K562 (cell line): Measurements from ENCODE around the gene PICK1. TPM values are rescaled to one million over a fixed set of nuclear protein-coding genes. Genes with fewer than 3 reads are reported as not detected.

Experiments
- ATAC-seq: fragments of 200-7000 bp; cut with Tn5 transposase; 3 replicates; pipeline ENCODE4 v1.9.1; 2020; ENCODE audit warnings: moderate library complexity
- BruUV-seq: library from RNA; stranded (reverse); fragments of 400-500 nt; replicated peaks from 2 replicates; lab custom pipeline; 2021; lab: Mats Ljungman, UMichigan
- CTCF ChIA-PET: fragments of 300-600 bp; formaldehyde crosslinking; extraction: SDS; loops from one replicate; lab custom pipeline; 2021; ENCODE audit warnings: low intra/inter-chr PET ratio; lab: Yijun Ruan, JAX
- POLR2A ChIA-PET: fragments of 300-600, 350-650 bp; sonication (Branson Sonifier 250); formaldehyde crosslinking; extraction: SDS; loops from one replicate; lab custom pipeline; 2021; ENCODE audit warnings: antibody characterized with exemption, inconsistent platforms; lab: Yijun Ruan, JAX
- DNase-seq, 4 experiments: peaks; one replicate each; pipeline versions ENCODE4 v3.0.0 to v3.0.0-alpha.2; 2011 to 2018; ENCODE audit warnings: low spot score in 3 of 4, mixed read lengths in 3 of 4; ENCODE audit errors: extremely low read depth in 1 of 4
- FAIRE-seq: peaks from 2 replicates; lab custom pipeline; 2011; peaks lifted over from hg19 to GRCh38; lab: Jason Lieb, UNC
- H2AFZ ChIP-seq: 2 replicates; pipeline ENCODE4 v1.6.0; 2011; ENCODE audit warnings: low read depth, low read length, control low read depth, inconsistent platforms
- H3K27ac ChIP-seq: fragments of 200-600 bp; 3 replicates; pipeline ENCODE4 v1.8.0; 2011; ENCODE audit warnings: low read depth, mild to moderate bottlenecking, control low read depth, inconsistent platforms, low read length, moderate library complexity, mixed read lengths; ENCODE audit errors: extremely low read depth
- H3K27me3 ChIP-seq, 2 experiments: fragments of 300-600 bp in 1 of 2; 2 replicates in 1 of 2; 3 replicates in 1 of 2; pipeline versions ENCODE4 v1.6.0 to v1.8.0; 2011; ENCODE audit warnings: inconsistent platforms in 2 of 2, low read length in 2 of 2, mild to moderate bottlenecking in 1 of 2, mixed read lengths in 1 of 2, moderate library complexity in 1 of 2; ENCODE audit not compliant: control insufficient read depth in 2 of 2, insufficient read depth in 2 of 2
- H3K36me3 ChIP-seq: fragments of 300-600 bp; 3 replicates; pipeline ENCODE4 v1.8.0; 2011; ENCODE audit warnings: mild to moderate bottlenecking, low read length, inconsistent platforms; ENCODE audit not compliant: control insufficient read depth, insufficient read depth
- H3K4me1 ChIP-seq, 2 experiments: fragments of 200-600 bp in 1 of 2; replicated peaks in 1 of 2; 2 replicates in 1 of 2; 3 replicates in 1 of 2; pipeline versions ENCODE4 v1.5.1 to v1.8.0; 2011; ENCODE audit warnings: inconsistent platforms in 2 of 2, low read length in 2 of 2, mild to moderate bottlenecking in 1 of 2, mixed read lengths in 1 of 2, moderate library complexity in 1 of 2; ENCODE audit not compliant: control insufficient read depth in 2 of 2, insufficient read depth in 2 of 2
- H3K4me2 ChIP-seq: 2 replicates; pipeline ENCODE4 v1.6.1; 2011; ENCODE audit warnings: low read length, control low read depth, inconsistent platforms, mixed read lengths; ENCODE audit not compliant: insufficient read depth
- H3K4me3 ChIP-seq: fragments of 200-600 bp; sonication (generic), shearing (Covaris generic); 2 replicates; pipeline ENCODE4 v1.5.1; 2016; ENCODE audit warnings: control low read depth, inconsistent platforms
- H3K79me2 ChIP-seq: fragments of 200-600 bp; 3 replicates; pipeline ENCODE4 v1.8.0; 2011; ENCODE audit warnings: low read length, inconsistent platforms; ENCODE audit not compliant: control insufficient read depth, insufficient read depth
- H3K9ac ChIP-seq, 2 experiments: 2 replicates each; pipeline versions ENCODE4 v1.6.0 to v1.6.1; 2011; ENCODE audit warnings: low read depth in 2 of 2, low read length in 2 of 2, control low read depth in 1 of 2, inconsistent platforms in 1 of 2, mild to moderate bottlenecking in 1 of 2, mixed read lengths in 1 of 2; ENCODE audit not compliant: insufficient read depth in 1 of 2
- H3K9me1 ChIP-seq: one replicate; pipeline ENCODE4 v1.6.0; 2011; ENCODE audit warnings: inconsistent platforms, mild to moderate bottlenecking, low read length, moderate library complexity; ENCODE audit not compliant: control insufficient read depth, insufficient read depth
- H3K9me3 ChIP-seq: replicated peaks from 2 replicates; pipeline ENCODE4 v1.5.1; 2011; ENCODE audit warnings: low read depth, low read length, inconsistent platforms; ENCODE audit not compliant: control insufficient read depth, insufficient read depth
- H4K20me1 ChIP-seq: replicated peaks from 2 replicates; pipeline ENCODE4 v1.6.1; 2011; ENCODE audit warnings: low read length, inconsistent platforms, mixed read lengths; ENCODE audit not compliant: control insufficient read depth, insufficient read depth
- CREM ChIP-seq: IDR thresholded peaks from 2 replicates; pipeline ENCODE4 v1.6.1; 2014; ENCODE audit warnings: antibody characterized with exemption, low read depth
- MCM7 ChIP-seq, 2 experiments: fragments of 450-650 bp; IDR thresholded peaks; 2 replicates each; pipeline ENCODE4 v1.6.1; 2016 to 2018
- SMAD4 ChIP-seq: fragments of 250-450 bp; sonication (Bioruptor Pico); conservative IDR thresholded peaks from 2 replicates; pipeline ENCODE4 v1.8.0; 2021; ENCODE audit warnings: inconsistent platforms, mild to moderate bottlenecking, moderate library complexity
- SMARCE1 ChIP-seq: fragments of 450-650 bp; IDR thresholded peaks from 2 replicates; pipeline ENCODE4 v1.7.1; 2016; ENCODE audit warnings: mild to moderate bottlenecking
- SMC3 ChIP-seq: conservative IDR thresholded peaks from 2 replicates; pipeline ENCODE4 v1.6.1; 2011; ENCODE audit warnings: low read depth, low read length, improper control_type of control experiment; ENCODE audit not compliant: insufficient read depth
- ZNF174 ChIP-seq: fragments of 250-450 bp; sonication (Bioruptor Pico); IDR thresholded peaks from 2 replicates; pipeline ENCODE4 v1.4.0; 2020; ENCODE audit warnings: mild to moderate bottlenecking
- ZNF592 ChIP-seq: fragments of 450-650 bp; IDR thresholded peaks from 2 replicates; pipeline ENCODE4 v1.6.1; 2017; ENCODE audit warnings: antibody characterized with exemption, mild to moderate bottlenecking
- WGBS: fragments of 100-300 bp; shearing (Covaris generic); methylation state at CpG from one replicate; pipeline ENCODE4 v1.1.6; 2016; ENCODE audit warnings: low coverage, mixed read lengths; ENCODE audit not compliant: insufficient coverage; ENCODE audit errors: missing lambda C conversion rate; 5-methylcytosine and 5-hydroxymethylcytosine counted together
- in situ Hi-C: fragments of 300-500 bp; cut with MboI; formaldehyde crosslinking; loops from 4 replicates; pipeline ENCODE4 v1.15.0; 2018; ENCODE audit warnings: inconsistent platforms, mixed read lengths
- intact Hi-C: fragments of 100-400 bp; cut with micrococcal nuclease; formaldehyde crosslinking; loops from 2 replicates; pipeline ENCODE4 v1.14.2; 2022
- polyA plus RNA-seq, 8 experiments: library from polyadenylated mRNA; depleted of rRNA in 4 of 8; stranded (reverse) in 5 of 8; unstranded in 3 of 8; fragments of >200 nt; fragmentation: Nextera tagmentation in 2 of 8; fragmentation: Illumina TruSeq in 1 of 8; extraction: Ambion mirVana in 2 of 8; extraction: Trizol in 1 of 8; gene quantifications; 2 replicates each; pipeline versions ENCODE4 v1.2.1 to v1.2.3, GENCODE V29; 2011 to 2014; ENCODE audit warnings: inconsistent platforms in 1 of 8, missing spikeins in 1 of 8
- total RNA-seq, 7 experiments: library from RNA; depleted of rRNA in 6 of 7; stranded (reverse); fragments of >200 nt in 6 of 7; fragmentation: Illumina TruSeq in 2 of 7; extraction: Trizol in 2 of 7; gene quantifications; 2 replicates each; pipeline versions ENCODE4 v1.2.1 to v1.2.3, GENCODE V29; 2011 to 2021; ENCODE audit warnings: low replicate concordance in 1 of 7
- TF ChIP-seq, protein P1 (sequence below): fragments of 450-650 bp; formaldehyde crosslinking; IDR thresholded peaks from 2 replicates; pipeline ENCODE4 v1.4.0; 2022; ENCODE audit warnings: missing genetic modification characterization

Gene PICK1
- total and polyA plus RNA-seq, 9 of the 15 experiments (the other 6 are each of a cell fraction or from before 2014, with no cell fraction given) = 0.06 to 11.0 (median 7.9) TPM; not detected in 1

DNA sequence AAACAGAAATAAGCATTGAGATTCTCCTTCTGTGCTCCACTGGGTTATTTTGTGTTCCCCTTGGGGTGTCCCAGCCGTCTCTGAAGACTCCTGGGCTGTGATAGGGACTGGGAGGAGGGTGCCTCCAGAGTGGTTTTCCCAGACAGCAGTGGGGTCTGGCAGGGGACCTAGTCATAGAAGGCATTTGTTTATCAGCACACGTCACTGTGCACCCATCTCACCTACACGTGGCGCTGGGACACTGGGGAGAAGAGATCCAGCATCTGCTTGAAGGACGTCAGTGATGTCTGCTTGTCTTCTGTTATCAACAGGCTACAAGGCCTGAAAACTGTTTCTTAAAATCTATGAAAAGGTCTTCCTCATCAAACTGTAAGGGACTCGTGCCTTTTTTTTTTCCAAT, 34.2 kb upstream of the PICK1 start:
- DNase-seq (peak in 1 of 4 experiments; percentile 18), ATAC-seq (no peak), FAIRE-seq (no peak)
- Histone ChIP-seq H3K4me3 (no peak overlapping the region), H3K79me2 (no peaks in the 10 kb centered on the region), H3K9me1 (no peaks in the 10 kb centered on the region), H3K27ac (no peak overlapping the region), H4K20me1 (no peaks in the 10 kb centered on the region), H3K9ac (no peak overlapping the region), H3K4me2 (no peak overlapping the region), H3K4me1 (peaks cover 6 to 13% of the 10 kb centered on the region in 2 experiments; a peak in 4 of 5 replicates), H3K9me3 (no peaks in the 10 kb centered on the region), H3K36me3 (no peaks in the 10 kb centered on the region), H3K27me3 (no peaks in the 10 kb centered on the region; a peak in 1 of 5 replicates), H2AFZ (no peak overlapping the region)
- ChIA-PET CTCF (no interaction called here), POLR2A (no interaction called here)
- intact Hi-C loops = loop anchor here (10.0 kb wide), 1 partner anchor 68 kb away; the partner anchor contains the start of genes C22orf23 and POLR2F
- 11% methylated on average over 6 of the region's 6 CpGs for WGBS
- in situ Hi-C loops = no loop called here
- no TSS peak for BruUV-seq
- TF ChIP-seq CREM (peak; percentile 53), SMC3 (no peak), ZNF592 (no peak), ZNF174 (CRISPR knock-in tag) (no peak), SMAD4 (CRISPR knock-in tag) (no peak), MCM7 (IDR thresholded peaks at IDR 0.05) (no peak), SMARCE1 (no peak)
- TF ChIP-seq, protein P1, sequence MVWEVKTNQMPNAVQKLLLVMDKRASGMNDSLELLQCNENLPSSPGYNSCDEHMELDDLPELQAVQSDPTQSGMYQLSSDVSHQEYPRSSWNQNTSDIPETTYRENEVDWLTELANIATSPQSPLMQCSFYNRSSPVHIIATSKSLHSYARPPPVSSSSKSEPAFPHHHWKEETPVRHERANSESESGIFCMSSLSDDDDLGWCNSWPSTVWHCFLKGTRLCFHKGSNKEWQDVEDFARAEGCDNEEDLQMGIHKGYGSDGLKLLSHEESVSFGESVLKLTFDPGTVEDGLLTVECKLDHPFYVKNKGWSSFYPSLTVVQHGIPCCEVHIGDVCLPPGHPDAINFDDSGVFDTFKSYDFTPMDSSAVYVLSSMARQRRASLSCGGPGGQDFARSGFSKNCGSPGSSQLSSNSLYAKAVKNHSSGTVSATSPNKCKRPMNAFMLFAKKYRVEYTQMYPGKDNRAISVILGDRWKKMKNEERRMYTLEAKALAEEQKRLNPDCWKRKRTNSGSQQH (CRISPR knock-in tag) = no peak
